HG02981 (cell line): ENCODE results near the gene PITRM1.
"Not testable (repeated sequence)": the region's sequence is repeated elsewhere in the genome, so short reads cannot be mapped to it uniquely, and the experiment has no call there.

Source experiments
- ATAC-seq: cut with Tn5 transposase; IDR thresholded peaks from one replicate; pipeline ENCODE4 v1.9.1; 2021; ENCODE audit warnings: mild to moderate bottlenecking, moderate library complexity; ENCODE audit not compliant: unreplicated experiment

PITRM1 gene, protein sequence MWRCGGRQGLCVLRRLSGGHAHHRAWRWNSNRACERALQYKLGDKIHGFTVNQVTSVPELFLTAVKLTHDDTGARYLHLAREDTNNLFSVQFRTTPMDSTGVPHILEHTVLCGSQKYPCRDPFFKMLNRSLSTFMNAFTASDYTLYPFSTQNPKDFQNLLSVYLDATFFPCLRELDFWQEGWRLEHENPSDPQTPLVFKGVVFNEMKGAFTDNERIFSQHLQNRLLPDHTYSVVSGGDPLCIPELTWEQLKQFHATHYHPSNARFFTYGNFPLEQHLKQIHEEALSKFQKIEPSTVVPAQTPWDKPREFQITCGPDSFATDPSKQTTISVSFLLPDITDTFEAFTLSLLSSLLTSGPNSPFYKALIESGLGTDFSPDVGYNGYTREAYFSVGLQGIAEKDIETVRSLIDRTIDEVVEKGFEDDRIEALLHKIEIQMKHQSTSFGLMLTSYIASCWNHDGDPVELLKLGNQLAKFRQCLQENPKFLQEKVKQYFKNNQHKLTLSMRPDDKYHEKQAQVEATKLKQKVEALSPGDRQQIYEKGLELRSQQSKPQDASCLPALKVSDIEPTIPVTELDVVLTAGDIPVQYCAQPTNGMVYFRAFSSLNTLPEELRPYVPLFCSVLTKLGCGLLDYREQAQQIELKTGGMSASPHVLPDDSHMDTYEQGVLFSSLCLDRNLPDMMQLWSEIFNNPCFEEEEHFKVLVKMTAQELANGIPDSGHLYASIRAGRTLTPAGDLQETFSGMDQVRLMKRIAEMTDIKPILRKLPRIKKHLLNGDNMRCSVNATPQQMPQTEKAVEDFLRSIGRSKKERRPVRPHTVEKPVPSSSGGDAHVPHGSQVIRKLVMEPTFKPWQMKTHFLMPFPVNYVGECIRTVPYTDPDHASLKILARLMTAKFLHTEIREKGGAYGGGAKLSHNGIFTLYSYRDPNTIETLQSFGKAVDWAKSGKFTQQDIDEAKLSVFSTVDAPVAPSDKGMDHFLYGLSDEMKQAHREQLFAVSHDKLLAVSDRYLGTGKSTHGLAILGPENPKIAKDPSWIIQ

DNA sequence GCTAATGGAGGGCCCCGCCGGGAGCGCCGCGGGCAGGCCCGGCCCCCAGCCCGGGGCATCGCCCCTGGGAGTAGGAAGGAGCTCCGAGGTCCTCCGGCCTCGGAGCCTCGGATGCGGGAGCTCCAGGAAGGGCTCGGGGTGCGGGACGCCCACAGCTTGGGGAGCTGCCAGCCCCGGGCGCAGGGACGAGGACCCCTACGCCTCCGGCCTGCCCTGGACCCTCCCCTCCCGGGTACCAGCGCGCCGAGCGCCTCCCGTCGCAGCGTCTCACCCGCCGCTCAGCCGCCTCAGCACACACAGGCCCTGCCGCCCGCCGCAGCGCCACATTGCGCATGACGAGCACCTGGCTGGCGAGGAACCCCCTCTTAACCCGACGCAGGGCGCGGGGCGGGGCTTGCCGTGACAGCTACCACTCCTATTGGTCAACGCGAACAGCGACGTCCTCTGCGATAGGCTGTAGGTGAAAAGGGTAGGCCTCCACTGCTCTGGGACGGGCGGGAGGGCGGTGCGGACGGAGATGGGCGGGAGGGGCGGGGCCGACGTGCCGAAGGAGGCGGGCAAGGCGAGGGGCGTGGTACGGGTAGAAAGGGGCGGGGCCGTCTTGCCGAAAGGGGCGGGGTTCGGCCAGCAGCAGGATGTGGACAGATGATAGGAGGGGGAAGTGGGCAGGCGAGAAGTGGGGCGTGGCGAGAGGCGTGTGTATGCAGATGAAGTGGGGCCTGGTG is at the start of gene PITRM1:
TSS of gene PITRM1 (minus strand) at position 337 of the 725 bp plus-strand sequence. CDS start at position 327, 10 bp downstream.
- ATAC-seq: peak; percentile 96

GRCh38 chr10:3222068-3222467 is 49.5 kb upstream of the PITRM1 start:
- ATAC-seq: no peak

GRCh38 chr10:3221601-3222000 is 49.0 kb upstream of the PITRM1 start:
- ATAC-seq: not testable (repeated sequence)

DNA sequence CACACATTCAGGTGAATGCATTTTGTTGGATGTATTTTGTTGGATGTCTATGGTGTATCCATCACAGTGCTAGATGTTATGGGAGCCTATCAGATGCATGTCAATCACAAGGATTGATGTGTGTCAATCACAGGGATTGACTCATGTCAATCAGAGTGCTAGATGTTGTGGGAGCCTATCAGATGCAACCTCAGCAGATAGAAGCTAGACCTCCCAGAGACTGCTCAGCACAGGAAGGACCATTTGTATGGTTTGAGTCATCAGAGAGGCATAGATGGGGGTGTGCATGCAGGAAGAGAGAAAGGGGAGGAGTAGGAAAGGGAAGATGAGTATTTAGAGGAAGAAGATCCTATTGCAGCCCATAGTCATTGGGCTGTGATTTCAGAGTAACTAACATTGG is 48.3 kb upstream of the PITRM1 start:
- no peak for ATAC-seq

DNA sequence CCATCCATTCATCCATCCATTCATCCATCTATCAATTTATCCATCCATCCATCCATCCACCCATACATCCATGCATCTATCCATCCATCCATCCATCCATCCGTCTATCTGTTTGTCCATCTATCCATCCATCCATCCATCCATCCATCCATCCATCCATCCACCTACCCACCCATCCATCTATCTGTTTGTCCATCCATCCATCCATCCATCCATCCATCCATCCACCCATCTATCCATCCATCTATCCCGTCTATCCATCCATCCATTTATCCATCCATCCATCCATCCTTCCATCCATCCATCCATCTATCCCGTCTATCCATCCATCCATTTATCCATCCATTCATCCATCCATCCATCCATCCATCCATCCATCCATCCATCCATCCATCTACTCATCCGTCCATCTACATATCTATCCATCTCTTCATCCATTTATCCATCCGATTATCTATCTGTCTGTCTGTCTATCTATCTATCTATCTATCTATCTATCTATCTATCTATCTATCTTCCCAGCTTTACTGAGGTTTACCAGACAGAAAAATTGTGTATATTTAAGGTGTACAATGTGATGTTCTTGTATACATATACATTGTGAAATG is 46.5 kb upstream of the PITRM1 start:
- ATAC-seq: not testable (repeated sequence)

DNA sequence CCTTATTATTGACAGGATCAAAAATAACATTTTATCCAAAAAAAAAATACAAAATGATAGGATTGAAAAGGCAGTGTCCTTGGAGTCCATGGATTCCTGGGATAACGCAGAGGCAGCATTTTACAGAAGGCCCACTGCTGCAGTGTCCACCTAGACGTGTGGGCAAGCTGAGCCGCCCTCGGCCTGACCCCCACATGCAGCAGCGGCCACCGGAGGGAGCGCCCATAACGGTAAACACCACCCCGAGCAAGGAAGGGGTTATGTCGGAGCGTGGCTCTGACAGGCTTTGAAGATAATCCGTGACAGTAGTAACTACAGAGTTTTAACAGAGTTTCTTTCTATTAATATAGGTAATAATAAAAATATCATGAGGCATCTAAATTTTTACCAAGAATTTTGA is 45.3 kb upstream of the PITRM1 start:
- ATAC-seq: no peak

GRCh38 chr10:3217301-3217700 is 44.7 kb upstream of the PITRM1 start:
- no peak for ATAC-seq

GRCh38 chr10:3215153-3215775 is 42.7 kb upstream of the PITRM1 start:
- no peak for ATAC-seq

- no peak for ATAC-seq
Observed at GRCh38 chr10:3213758-3214515, 41.4 kb upstream of the PITRM1 start.

GRCh38 chr10:3213208-3213607 is 40.6 kb upstream of the PITRM1 start:
- ATAC-seq: no peak

- ATAC-seq: no peak
Observed at GRCh38 chr10:3210251-3210877, 37.8 kb upstream of the PITRM1 start.

- ATAC-seq: no peak
Observed at GRCh38 chr10:3208481-3209406, 36.2 kb upstream of the PITRM1 start.

- ATAC-seq: no peak
Observed at GRCh38 chr10:3207351-3207750, 34.8 kb upstream of the PITRM1 start.

- ATAC-seq: no peak
Observed at GRCh38 chr10:3206511-3207157, 34.1 kb upstream of the PITRM1 start.

DNA sequence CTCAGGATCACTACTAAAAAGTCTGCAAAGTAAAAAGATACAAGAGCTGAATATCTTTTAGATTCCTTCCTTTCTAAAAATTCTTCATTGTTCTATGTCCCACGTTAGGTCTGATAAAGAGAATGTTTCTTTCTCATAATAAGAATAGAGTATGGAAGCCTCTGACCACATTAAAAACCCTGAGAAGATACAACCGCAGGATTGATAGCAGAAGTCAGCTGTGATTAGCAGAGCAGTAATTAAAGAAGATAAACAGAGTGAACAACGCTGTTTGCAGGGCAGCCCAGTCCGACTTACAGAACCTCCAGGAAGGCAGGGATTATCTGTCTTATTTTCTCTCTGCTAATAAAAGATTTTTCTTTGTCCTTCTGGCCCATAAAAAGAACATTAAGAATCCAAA is 31.4 kb upstream of the PITRM1 start:
- ATAC-seq: no peak

GRCh38 chr10:3203016-3203811 is 30.6 kb upstream of the PITRM1 start:
- ATAC-seq: no peak
